HCT116 (cell line): ENCODE data around the gene S1PR2. TPM values are rescaled to one million over a fixed set of nuclear protein-coding genes. Genes with fewer than 3 reads are reported as not detected.

Source experiments
- ATAC-seq: fragments of 200-7000 bp; cut with Tn5 transposase; 2 replicates; pipeline ENCODE4 v1.9.1; 2020; ENCODE audit warnings: mild to moderate bottlenecking, moderate library complexity
- BruUV-seq: library from RNA; stranded (reverse); fragments of 400-500 nt; replicated peaks from 2 replicates; lab custom pipeline; 2021; lab: Mats Ljungman, UMichigan
- CTCF ChIA-PET: fragments of 300-600 bp; sonication (Branson Sonifier 250); formaldehyde crosslinking; loops from one replicate; lab custom pipeline; 2021; ENCODE audit warnings: antibody characterized with exemption; lab: Charles Lee
- POLR2A ChIA-PET: fragments of 300-600, 350-600 bp; sonication (Branson Sonifier 250); formaldehyde crosslinking; loops from one replicate; lab custom pipeline; 2021; ENCODE audit warnings: antibody characterized with exemption; lab: Charles Lee
- RAD21 ChIA-PET, 2 experiments: fragments of 300-600 bp; sonication (Branson Sonifier 250); formaldehyde crosslinking; loops; one replicate each; lab custom pipeline; 2023; ENCODE audit warnings: low total read pairs in 2 of 2; ENCODE audit not compliant: uncharacterized antibody in 2 of 2, unreplicated experiment in 2 of 2, low non-redundant PET in 1 of 2; lab: Charles Lee
- DNase-seq: peaks from one replicate; pipeline ENCODE4 v3.0.0-alpha.2; 2010; ENCODE audit warnings: low read depth, low spot score
- H2AFZ ChIP-seq: fragments of 200-600 bp; shearing (Covaris generic), sonication (generic); 2 replicates; pipeline ENCODE4 v1.6.1; 2017; ENCODE audit warnings: low read depth, mixed run types, mixed read lengths, antibody characterized with exemption, low read length; ENCODE audit not compliant: poor library complexity, severe bottlenecking
- H3K27ac ChIP-seq: 2 replicates; pipeline ENCODE4 v1.5.1; 2012; ENCODE audit warnings: low read depth, low read length
- H3K27me3 ChIP-seq: fragments of 200-600 bp; sonication (generic); 2 replicates; pipeline ENCODE4 v1.6.1; 2016; ENCODE audit warnings: mixed run types, low read length, mixed read lengths; ENCODE audit not compliant: insufficient read depth
- H3K36me3 ChIP-seq, 2 experiments: fragments of 200-500 bp in 1 of 2; fragments of 200-600 bp in 1 of 2; sonication (Bioruptor generic) in 1 of 2; sonication (generic) in 1 of 2; 2 replicates each; pipeline versions ENCODE4 v1.5.1 to v1.6.1; 2014 to 2016; ENCODE audit warnings: low read length in 2 of 2, inconsistent platforms in 1 of 2, mixed read lengths in 1 of 2, mixed run types in 1 of 2; ENCODE audit not compliant: insufficient read depth in 2 of 2, control insufficient read depth in 1 of 2
- H3K4me1 ChIP-seq, 2 experiments: fragments of 200-600 bp in 1 of 2; sonication (generic) in 1 of 2; 2 replicates each; pipeline versions ENCODE4 v1.5.1 to v1.6.1; 2012 to 2017; ENCODE audit warnings: low read length in 2 of 2, inconsistent platforms in 1 of 2, mild to moderate bottlenecking in 1 of 2, mixed read lengths in 1 of 2, mixed run types in 1 of 2, moderate library complexity in 1 of 2; ENCODE audit not compliant: insufficient read depth in 2 of 2, control insufficient read depth in 1 of 2
- H3K4me2 ChIP-seq: fragments of 200-600 bp; sonication (generic); 2 replicates; pipeline ENCODE4 v1.6.1; 2017; ENCODE audit warnings: mixed run types, low read length, mixed read lengths
- H3K4me3 ChIP-seq, 2 experiments: fragments of 200-600 bp in 1 of 2; sonication (generic) in 1 of 2; replicated peaks in 1 of 2; 2 replicates each; pipeline ENCODE4 v1.5.1; 2011 to 2016; ENCODE audit warnings: low read length in 2 of 2, control low read depth in 1 of 2, low read depth in 1 of 2, mild to moderate bottlenecking in 1 of 2, mixed read lengths in 1 of 2, mixed run types in 1 of 2
- H3K79me2 ChIP-seq: fragments of 200-600 bp; sonication (generic); 2 replicates; pipeline ENCODE4 v1.6.1; 2017; ENCODE audit warnings: mild to moderate bottlenecking, mixed run types, low read length, moderate library complexity, mixed read lengths; ENCODE audit not compliant: insufficient read depth
- H3K9ac ChIP-seq: fragments of 200-600 bp; sonication (generic); 2 replicates; pipeline ENCODE4 v1.6.1; 2016; ENCODE audit warnings: low read length, mixed read lengths
- H3K9me2 ChIP-seq: fragments of 200-600 bp; sonication (generic), shearing (Covaris generic); 2 replicates; pipeline ENCODE4 v1.6.1; 2017; ENCODE audit warnings: mixed run types, mild to moderate bottlenecking, moderate library complexity; ENCODE audit not compliant: insufficient read depth
- H3K9me3 ChIP-seq, 2 experiments: fragments of 200-500 bp in 1 of 2; fragments of 200-600 bp in 1 of 2; sonication (Bioruptor generic) in 1 of 2; sonication (generic) in 1 of 2; 2 replicates each; pipeline ENCODE4 v1.6.1; 2014 to 2017; ENCODE audit warnings: low read length in 2 of 2, mixed read lengths in 2 of 2, inconsistent platforms in 1 of 2, low read depth in 1 of 2, mild to moderate bottlenecking in 1 of 2, mixed run types in 1 of 2, moderate library complexity in 1 of 2; ENCODE audit not compliant: control insufficient read depth in 1 of 2, insufficient read depth in 1 of 2
- H4K20me1 ChIP-seq: fragments of 200-600 bp; sonication (generic), shearing (Covaris generic); 2 replicates; pipeline ENCODE4 v1.6.1; 2017; ENCODE audit warnings: mixed run types, mild to moderate bottlenecking, moderate library complexity; ENCODE audit not compliant: insufficient read depth
- CBX3 ChIP-seq: IDR thresholded peaks from 2 replicates; pipeline ENCODE4 v1.6.1; 2012; ENCODE audit warnings: low read depth
- CEBPB ChIP-seq: IDR thresholded peaks from 2 replicates; pipeline ENCODE4 v1.6.1; 2012; ENCODE audit warnings: low read depth
- EGR1 ChIP-seq: IDR thresholded peaks from 2 replicates; pipeline ENCODE4 v1.6.1; 2012; ENCODE audit warnings: low read depth
- FOSL1 ChIP-seq: IDR thresholded peaks from 2 replicates; pipeline ENCODE4 v1.6.1; 2012; ENCODE audit warnings: low read depth
- POLR2A ChIP-seq: IDR thresholded peaks from 2 replicates; pipeline ENCODE4 v1.7.0; 2011; ENCODE audit warnings: borderline replicate concordance; ENCODE audit not compliant: insufficient read depth, insufficient read length; ENCODE audit errors: extremely low read depth
- POLR2AphosphoS5 ChIP-seq: IDR thresholded peaks from 2 replicates; pipeline ENCODE4 v1.6.1; 2011; ENCODE audit warnings: mild to moderate bottlenecking, low read depth, low read length, moderate library complexity
- RAD21 ChIP-seq: IDR thresholded peaks from 2 replicates; pipeline ENCODE4 v1.6.1; 2012; ENCODE audit warnings: low read depth, mild to moderate bottlenecking
- SP1 ChIP-seq: IDR thresholded peaks from 2 replicates; pipeline ENCODE4 v1.6.1; 2012; ENCODE audit warnings: low read depth
- TCF7L2 ChIP-seq: IDR thresholded peaks from 2 replicates; pipeline ENCODE4 v1.7.0; 2011; ENCODE audit warnings: borderline replicate concordance, inconsistent platforms; ENCODE audit not compliant: insufficient read depth, insufficient read length; ENCODE audit errors: extremely low read depth
- YY1 ChIP-seq: IDR thresholded peaks from 2 replicates; pipeline ENCODE4 v1.6.1; 2011; ENCODE audit warnings: low read length, low read depth, moderate library complexity, mild to moderate bottlenecking; ENCODE audit not compliant: insufficient replicate concordance; ENCODE audit errors: extremely low read depth
- ZFX ChIP-seq: fragments of 450-650 bp; IDR thresholded peaks from 2 replicates; pipeline ENCODE4 v1.6.1; 2017
- intact Hi-C: fragments of 100-400 bp; cut with micrococcal nuclease; formaldehyde crosslinking; loops from 2 replicates; pipeline ENCODE4 v1.10.0; 2022
- total RNA-seq: library from RNA; stranded (reverse); gene quantifications from one replicate; pipeline ENCODE4 v1.2.1, GENCODE V29; 2021; ENCODE audit not compliant: unreplicated experiment
- TF ChIP-seq, protein P1 (sequence below), 3 experiments: fragments of 200-600 bp in 1 of 3; sonication (generic) in 1 of 3; IDR thresholded peaks in 2 of 3; conservative IDR thresholded peaks in 1 of 3; 2 replicates each; pipeline ENCODE4 v1.5.1; 2012 to 2017; ENCODE audit warnings: low read depth in 2 of 3, low read length in 2 of 3, antibody characterized with exemption in 1 of 3, borderline replicate concordance in 1 of 3, control low read depth in 1 of 3, mild to moderate bottlenecking in 1 of 3, mixed read lengths in 1 of 3, mixed run types in 1 of 3, moderate library complexity in 1 of 3; ENCODE audit not compliant: insufficient read depth in 1 of 3
- TF ChIP-seq, protein P2 (sequence below): IDR thresholded peaks from 2 replicates; pipeline ENCODE4 v1.6.1; 2012
- TF ChIP-seq, protein P3 (sequence below): IDR thresholded peaks from 2 replicates; pipeline ENCODE4 v1.6.1; 2012

The S1PR2 gene
- total RNA-seq, 1 experiment from 2014 or later: 6.1 TPM

DNA sequence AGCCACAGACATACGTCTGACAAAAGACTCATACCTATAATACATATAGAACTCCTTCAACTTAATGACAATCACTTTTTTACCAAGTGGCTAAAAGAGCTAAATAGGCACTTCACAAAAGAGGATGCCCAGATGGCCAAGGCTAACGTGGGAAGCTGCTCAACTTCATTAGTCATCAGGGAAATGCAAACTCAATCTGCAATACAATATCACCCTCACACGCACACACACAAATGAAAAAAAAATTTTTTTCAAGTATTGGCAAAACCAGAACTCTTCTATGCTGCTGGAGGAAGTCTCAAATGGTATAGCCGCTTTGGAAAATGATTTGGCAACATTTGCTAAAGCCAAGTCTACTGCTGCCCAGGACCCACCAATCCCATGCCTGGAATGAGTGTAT is 21.8 kb downstream of the S1PR2 start:
- CTCF ChIA-PET: no interaction called here
- Histone ChIP-seq H3K9me3 (peaks cover 0 to 9% of the 10 kb centered on the region in 2 experiments; a peak in 1 of 4 replicates), H3K4me3 (no peak overlapping the region), H3K27me3 (no peaks in the 10 kb centered on the region), H3K36me3 (no peaks in the 10 kb centered on the region), H3K79me2 (no peaks in the 10 kb centered on the region), H4K20me1 (no peaks in the 10 kb centered on the region), H3K4me1 (peaks cover 20 to 26% of the 10 kb centered on the region in 2 experiments), H3K27ac (no peak overlapping the region), H2AFZ (no peak overlapping the region), H3K9me2 (no peaks in the 10 kb centered on the region), H3K9ac (no peak overlapping the region), H3K4me2 (no peak overlapping the region)
- intact Hi-C loops: no loop called here
- RAD21 ChIA-PET: no interaction called here
- POLR2A ChIA-PET: no interaction called here
- TF ChIP-seq YY1 (no peak), POLR2AphosphoS5 (no peak), ZFX (no peak), CEBPB (no peak), CBX3 (no peak), RAD21 (no peak), POLR2A (no peak), SP1 (no peak), FOSL1 (no peak), TCF7L2 (no peak), EGR1 (no peak)
- TF ChIP-seq, protein P1, sequence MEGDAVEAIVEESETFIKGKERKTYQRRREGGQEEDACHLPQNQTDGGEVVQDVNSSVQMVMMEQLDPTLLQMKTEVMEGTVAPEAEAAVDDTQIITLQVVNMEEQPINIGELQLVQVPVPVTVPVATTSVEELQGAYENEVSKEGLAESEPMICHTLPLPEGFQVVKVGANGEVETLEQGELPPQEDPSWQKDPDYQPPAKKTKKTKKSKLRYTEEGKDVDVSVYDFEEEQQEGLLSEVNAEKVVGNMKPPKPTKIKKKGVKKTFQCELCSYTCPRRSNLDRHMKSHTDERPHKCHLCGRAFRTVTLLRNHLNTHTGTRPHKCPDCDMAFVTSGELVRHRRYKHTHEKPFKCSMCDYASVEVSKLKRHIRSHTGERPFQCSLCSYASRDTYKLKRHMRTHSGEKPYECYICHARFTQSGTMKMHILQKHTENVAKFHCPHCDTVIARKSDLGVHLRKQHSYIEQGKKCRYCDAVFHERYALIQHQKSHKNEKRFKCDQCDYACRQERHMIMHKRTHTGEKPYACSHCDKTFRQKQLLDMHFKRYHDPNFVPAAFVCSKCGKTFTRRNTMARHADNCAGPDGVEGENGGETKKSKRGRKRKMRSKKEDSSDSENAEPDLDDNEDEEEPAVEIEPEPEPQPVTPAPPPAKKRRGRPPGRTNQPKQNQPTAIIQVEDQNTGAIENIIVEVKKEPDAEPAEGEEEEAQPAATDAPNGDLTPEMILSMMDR (IDR thresholded peaks at IDR 0.05 in 2 of 3, conservative IDR thresholded peaks at IDR 0.05 in 1 of 3; ENCODE audit: borderline replicate concordance in 1 of 3, insufficient read depth in 1 of 3, low read depth in 2 of 3, low read length in 2 of 3): no peak
- TF ChIP-seq, protein P2, sequence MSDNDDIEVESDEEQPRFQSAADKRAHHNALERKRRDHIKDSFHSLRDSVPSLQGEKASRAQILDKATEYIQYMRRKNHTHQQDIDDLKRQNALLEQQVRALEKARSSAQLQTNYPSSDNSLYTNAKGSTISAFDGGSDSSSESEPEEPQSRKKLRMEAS: no peak
- TF ChIP-seq, protein P3, sequence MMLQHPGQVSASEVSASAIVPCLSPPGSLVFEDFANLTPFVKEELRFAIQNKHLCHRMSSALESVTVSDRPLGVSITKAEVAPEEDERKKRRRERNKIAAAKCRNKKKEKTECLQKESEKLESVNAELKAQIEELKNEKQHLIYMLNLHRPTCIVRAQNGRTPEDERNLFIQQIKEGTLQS: no peak
- no TSS peak for BruUV-seq
- ATAC-seq (no peak), DNase-seq (no peak)
